HG03558 (cell line): Measurements from ENCODE around the gene CREG1.
A peak's percentile ranks its signal among the peaks of the same experiment; 100 is the strongest.
"Not testable (repeated sequence)": the region's sequence is repeated elsewhere in the genome, so short reads cannot be mapped to it uniquely, and the experiment has no call there.

Experiments used
- ATAC-seq: cut with Tn5 transposase; IDR thresholded peaks from one replicate; pipeline ENCODE4 v1.9.1; 2021; ENCODE audit warnings: moderate number of reproducible peaks; ENCODE audit not compliant: unreplicated experiment; ENCODE audit errors: extremely low read depth

CREG1 gene

DNA sequence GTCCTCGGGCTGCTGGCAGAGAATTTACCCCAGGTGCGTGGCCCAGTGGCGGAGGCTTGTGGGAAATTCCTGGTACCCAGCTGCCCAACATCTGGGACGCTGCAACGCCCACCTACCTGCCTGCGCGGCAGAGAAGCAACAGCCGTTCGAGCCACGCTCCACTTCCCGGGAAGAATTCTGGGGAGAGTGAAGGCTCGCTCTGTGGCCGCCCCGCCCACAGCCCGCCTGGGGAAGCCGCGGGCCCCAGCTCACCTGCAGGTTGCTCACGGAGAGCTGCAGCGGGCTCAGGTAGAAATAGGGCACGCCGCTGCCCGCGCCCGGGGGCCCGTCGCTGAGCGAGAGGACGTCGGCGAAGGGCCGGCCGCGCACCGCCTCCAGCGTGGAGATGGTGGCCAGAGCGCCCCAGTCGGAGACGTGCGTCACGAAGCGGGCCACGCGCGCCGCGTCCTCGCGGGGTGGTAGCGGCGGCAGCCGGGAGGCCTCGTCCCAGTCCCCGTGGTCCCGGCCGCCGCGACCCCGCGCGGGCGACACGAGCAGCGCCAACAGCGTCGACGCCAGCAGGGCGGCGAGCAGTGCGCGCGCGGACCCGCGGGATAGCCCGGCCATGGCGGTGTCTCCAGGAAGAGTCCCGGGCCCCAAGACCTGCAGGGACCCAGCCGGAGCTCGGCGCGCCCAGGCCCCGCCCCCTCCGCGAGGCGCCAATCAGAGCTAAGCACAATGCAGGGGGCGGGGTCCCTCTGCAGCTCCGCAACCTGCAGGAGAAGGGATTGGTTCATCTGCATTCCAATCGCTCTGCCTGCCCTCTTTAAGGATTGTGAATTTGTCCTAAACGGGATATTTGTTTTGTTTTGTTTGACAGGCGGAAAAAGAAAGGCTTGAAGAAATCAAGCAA is at the start of gene CREG1:
TSS of gene CREG1 (minus strand) at position 627 of the 892 bp plus-strand sequence.
- ATAC-seq = peak; percentile 94

DNA sequence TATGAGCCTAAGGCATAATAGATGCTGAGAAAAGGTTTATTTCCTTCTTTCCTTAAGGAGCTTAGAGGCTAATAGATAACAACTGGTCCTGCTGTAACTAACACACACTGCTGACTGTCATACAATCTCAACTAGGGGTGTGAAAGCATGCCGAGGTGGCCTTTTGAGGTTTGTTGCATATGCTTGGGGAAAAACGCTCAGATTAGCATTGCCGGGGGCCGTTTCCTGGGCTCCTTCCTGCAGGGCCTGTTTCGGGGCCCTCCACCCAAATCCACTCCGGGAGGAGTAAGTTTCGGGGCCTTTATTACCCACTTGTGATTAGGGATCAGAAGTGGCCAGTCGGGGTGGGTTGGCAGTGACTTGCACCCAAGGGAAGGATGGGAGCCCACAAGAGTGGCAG is 49.3 kb upstream of the CREG1 start:
- no peak for ATAC-seq

DNA sequence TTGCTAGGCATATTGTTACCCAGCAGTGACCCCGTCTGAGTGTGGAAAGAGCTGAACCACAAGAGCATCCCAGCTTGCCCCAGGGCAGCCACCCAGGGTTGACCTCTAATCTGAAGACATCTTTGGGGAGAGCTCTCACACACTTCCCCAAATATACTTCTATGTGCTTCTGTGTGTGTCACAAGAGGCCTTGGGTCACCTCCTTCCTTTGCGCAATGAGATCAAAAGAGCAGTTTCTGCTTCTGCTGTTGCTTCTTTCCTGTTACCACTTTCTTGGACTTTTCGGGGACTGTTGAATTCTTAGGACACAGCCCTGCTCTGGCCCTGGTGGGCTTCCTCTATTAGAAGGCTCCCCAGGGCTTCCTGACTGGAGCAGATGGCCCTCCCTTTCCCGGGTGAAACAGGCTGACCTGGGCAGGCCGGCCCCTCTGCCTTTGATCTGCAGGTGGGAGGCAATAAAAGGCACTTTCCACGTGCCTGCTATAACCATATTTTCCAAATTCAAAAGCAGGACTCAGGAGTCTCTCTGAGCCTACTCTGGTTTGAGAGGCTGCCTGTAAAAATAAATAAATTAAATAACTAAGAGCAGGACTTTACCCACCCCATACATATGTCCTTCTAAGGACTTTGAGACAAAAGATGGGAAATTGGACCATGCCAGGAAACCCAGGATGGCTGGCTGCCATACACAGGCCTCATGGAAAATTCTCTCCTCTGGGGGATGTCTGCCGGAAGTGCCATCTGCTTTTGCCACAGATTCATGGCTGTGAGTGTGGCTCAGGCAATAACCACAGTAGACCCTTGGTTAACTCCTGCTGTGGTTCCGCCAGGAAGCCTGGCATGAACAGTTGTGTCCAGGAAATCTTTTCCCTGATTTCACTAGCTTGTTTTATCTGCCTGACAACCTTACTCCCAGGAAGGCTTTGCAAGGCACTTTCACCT is 48.2 kb upstream of the CREG1 start:
- ATAC-seq = no peak

DNA sequence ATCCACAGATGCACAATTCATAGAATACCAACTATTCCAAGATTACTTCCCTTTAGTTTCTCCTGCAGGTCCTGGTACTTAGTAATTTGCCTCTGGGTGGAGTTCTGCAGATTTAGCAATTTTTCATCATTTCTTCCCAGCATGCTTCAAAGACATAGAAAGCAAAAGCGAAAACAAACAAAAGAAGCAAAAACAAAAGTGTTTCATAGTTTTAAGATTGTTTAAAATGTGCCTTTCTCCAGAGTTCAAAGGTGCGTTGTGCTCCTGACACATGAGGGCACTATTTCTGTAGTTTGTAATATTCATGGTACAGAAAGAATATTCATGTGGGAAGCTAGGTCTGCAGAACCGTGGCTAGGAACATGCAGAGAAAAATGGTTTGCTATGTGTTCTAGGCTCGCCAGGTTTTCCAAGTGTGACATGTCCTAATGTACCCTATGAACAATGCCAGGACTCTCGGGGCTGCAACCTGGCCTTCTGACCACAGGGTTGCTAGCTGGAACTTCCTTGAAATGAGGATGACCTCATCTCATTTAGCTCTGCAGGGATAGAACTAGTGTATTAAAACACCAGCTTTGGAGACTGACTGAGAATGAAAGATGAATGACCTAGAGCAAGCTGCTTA is 46.5 kb upstream of the CREG1 start:
- ATAC-seq = peak; percentile 68

DNA sequence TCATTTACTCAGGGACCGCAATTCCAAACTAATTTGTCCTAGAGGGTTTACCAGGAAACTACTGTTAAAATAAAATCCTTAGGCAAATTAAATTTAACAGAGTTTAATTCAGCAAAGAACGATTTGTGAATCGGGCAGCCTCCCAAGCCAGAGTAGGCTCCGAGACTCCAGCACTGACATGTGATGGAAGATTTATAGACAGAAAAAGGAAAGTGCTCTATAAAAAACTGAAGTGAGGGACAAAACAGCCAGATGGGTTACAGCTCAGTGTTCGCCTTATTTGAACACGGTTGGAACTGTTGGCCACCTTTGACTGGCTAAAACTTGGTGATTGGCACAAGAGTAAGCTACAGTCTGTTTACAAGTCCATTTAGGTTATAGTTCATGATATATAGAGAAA is 41.3 kb upstream of the CREG1 start:
- ATAC-seq = no peak

DNA sequence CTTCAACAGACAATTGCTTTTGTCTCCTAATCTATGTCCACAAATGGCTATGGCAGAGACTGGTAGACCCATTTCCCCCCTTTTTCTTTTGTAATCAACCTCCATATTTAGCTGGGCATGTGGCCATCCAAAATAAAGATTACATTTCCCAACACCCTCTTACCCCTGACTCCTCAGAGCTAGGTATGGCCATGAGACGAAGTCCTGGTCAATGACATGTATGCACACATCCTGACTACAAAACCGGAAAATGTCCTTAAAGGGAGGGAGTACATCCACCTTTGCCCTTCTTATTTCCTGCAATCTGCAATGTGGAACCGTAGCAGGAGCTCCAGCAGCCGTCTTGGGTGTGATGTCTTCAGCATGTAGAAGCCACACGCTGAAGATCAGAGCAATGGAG is 40.3 kb upstream of the CREG1 start:
- no peak for ATAC-seq

DNA sequence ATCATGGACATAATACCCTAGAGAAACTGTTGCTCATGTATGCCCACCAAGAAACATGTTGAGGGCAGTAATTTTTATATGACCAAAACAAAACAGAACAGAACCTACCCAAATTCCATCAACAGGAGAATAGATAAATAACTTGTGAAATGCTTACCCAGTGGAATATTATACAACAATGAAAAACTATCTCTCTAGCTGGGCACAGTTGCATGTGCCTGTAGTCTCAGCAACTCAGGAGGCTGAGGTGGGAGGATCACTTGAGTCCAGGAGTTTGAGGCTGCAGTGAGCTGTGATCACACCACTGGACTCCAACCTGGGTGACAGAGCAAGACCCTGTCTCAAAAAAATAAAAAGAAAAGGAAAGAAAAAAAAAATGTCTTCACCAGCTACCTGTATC is 38.9 kb upstream of the CREG1 start:
- no peak for ATAC-seq

DNA sequence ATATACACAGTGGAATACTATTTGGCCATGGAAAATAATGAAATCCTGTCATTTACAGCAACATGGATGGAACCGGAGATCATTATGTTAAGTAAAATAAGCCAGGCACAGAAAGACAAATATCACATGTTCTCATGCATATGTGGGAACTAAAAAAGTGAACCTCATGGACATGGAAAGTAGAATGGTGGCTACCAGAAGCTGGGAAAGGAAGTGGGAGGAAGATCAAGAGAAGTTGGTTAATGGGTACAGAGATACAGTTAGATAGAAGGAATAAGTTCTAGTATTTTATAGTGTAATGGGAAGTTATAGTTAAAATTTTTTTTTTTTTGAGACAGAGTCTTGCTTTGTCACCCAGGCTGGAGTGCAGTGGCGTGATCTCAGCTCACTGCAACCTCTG is 34.8 kb upstream of the CREG1 start:
- no peak for ATAC-seq

DNA sequence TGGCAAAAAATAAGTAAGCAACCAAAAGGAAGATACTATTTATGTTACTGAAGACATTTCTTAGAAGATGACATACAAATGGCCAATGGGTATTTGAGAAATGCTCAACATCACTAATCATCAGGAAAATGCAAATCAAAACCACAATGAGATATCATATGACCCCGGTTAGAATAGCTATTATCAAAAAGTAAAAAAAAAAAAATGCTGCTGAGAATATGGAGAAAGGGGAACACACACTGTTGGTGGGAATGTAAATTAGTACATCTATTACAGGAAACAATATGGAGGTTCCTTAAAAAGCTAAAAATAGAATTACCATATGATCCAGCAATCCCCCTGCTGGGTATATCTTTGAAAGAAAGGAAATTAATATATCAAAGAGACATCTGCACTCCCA is 34.3 kb upstream of the CREG1 start:
- ATAC-seq = no peak

DNA sequence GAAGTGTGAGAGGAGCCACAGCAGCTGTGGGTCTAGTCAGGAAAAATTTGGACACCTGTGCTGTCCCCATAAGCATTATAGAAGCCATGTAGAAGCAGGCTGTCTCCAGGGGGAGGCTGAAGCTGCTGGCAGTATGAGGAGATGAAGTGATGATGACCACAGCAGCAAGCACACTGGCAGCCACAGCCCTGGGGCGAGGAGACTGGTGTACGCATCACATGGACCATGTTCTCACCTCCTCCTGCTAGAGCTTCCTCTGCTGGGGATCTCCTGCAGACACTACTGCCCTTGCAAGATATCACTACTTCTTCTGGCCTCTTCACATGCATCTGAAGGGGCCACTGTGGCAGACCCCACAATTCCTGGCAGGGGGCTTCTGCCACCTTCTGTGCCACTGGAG is 33.8 kb upstream of the CREG1 start:
- no peak for ATAC-seq

DNA sequence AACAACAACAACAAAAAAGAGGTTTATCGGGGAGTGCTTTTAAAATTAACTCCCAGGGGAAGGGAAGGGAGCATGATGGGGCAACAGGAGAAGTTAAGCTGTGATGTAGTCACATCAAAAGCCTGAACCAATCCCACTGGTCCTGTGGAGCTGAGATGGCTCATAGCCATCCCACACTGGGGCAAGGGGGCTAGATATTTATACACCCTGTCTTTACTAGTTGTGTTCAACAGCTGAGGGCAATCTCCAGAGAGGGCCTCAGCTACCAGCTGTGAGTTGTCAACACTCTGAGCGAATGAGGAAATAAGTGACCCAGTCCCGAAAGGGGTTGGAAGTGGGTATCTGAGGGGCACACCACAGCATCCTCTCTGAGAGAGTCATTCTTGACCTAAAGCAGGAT is 31.0 kb upstream of the CREG1 start:
- ATAC-seq = no peak

DNA sequence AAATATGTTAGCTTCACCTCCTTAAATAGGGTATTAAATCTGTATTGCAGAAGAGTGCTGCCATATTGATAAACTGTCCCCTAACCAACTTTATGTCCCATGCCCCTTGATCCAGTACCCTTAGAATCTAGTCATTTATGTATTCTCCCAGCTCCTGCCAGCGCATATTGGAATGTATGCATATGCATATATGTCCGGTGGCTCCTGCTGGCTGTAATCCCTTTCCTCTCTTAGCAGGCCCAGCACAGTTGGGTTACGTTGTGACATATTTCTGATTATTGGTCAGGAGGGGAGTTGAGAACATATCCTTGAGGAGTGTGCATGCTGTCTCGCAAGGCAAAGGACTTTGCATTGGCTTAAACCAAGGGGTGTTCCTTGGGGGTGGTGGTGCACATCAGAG is 29.2 kb upstream of the CREG1 start:
- ATAC-seq = no peak

DNA sequence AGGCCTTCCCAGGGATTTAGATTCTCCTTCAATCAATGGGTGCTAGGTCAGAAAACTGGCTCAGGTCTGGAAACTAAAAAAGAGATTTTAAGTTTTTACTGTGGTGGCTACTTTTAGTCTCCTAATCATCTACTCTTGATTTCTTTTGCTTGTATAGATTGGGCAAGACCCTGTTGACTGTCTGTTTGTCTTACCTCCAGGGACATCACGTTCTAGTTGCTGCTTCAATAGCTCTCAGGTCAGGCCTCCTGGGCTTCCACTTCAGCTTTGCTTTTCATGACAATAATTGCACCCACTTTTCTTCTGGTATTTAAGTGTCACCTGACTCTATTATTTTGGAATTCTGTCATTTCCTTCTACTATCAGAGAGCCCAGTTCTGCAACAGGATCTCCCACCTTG is 28.5 kb upstream of the CREG1 start:
- ATAC-seq = no peak

DNA sequence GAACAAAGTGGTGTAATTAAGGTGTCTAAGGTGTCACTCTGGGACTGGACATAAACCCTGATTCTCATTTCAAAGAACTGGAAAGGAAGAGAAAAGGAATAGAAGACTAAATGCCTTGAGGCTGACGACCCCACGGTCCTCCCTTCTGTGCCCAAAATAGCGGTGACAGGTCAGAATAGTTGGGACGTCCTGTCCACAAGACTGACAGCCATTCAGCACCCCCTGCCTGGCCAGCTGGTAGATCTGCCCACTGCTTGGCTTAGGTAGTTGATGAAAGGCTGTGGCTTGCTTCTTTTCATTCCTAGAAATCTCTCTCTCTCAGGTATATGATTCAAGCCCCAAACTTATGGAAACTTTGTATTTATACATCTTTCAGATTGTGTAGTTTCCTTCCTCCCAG is 26.4 kb upstream of the CREG1 start:
- no peak for ATAC-seq

DNA sequence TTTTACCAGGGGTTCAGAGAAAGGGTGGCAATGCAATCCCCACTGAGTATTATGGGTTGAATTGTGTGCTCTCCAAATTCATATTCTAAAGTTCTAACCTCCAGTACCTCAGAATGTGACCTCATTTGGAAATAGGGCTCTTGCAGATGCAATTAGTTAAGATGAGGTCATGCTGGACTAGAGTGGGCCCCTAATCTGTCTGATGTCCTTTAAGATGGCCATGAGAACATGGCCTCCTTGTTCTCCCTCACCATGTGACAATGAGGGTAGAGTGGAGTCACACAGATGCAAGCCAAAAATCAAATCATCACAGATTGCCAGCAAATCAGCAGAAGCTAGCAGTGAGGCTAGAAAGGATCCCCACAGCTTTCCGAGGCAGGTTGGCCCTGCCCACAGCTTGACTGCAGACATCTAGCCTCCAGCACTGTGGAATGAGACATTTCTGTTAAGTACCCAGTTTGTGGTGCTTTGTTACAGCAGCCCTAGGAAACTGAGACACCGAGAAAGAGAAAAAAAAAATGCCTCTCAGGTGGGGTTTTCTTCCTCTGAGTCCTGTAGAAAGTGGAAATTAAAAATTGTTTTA is 25.5 kb upstream of the CREG1 start:
- ATAC-seq = no peak

DNA sequence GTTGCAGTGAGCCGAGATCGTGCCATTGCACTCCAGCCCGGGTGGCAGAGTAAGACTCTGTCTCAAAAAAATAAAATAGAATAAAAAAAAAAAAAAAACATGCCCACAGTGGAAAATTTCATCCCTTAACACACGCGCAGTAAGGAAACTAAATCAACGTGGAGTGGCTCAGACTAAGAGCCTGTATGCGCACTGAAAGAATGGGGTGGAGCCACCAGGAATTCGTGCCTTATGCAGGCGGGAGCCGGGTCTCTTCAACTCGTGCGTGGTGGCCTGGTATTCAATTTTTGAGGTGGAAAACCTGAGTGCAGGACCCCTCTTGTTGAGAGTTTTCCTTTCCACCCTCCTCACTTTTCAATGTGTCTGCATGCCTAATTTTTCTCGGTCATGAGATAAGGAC is 22.1 kb upstream of the CREG1 start:
- no peak for ATAC-seq

DNA sequence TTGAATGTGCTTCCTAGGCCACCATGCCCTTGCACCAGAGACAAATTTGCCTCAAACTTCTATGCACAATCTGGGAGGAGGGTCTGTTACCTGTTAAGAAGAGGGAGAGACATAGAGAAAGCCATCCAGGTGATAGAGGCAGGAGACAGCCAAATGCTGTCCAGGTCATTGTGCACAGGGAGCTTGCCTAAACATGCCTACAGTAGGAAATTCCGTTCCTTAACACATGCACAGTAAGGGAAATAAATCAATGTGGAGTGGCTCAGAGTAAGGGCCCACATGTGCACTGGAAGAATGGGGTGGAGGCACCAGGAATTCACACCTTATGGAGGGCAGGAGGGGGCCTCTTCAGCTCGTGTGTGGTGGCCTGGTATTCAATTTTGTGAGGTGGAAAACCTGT is 19.5 kb upstream of the CREG1 start:
- no peak for ATAC-seq

DNA sequence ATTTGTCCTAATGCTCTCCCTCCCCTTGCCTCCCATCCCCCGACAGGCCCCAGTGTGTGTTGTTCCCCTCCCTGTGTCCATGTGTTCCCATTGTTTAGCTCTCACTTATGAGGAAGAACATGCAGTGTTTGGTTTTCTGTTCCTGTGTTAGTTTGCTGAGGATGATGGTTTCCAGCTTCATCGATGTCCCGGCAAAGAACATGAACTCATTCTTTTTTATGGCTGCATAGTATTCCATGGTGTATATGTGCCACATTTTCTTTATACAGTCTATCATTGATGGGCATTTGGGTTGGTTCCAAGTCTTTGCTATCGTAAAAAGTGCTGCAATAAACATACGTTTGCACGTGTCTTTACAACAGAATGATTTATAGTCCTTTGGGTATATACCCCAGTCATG is 17.1 kb upstream of the CREG1 start:
- not testable (repeated sequence) for ATAC-seq

DNA sequence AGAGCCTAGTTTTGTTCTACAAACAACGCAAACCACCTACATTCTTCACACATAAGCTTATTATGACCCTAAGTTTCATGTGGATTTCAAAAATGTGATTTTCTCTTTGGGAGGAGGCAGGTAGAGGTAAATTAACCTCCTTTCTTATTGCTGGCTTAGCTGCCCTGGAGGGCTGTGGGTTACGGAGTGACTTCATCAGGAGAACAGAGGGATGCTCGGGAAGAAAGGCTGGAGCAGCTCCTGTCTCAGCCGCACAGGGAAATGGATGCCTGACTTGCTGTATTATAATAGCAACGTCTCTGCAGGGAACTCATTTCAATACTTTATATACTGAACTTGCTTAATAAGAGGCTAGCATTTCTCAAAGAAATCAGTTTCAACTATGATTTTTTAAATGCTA is 14.1 kb upstream of the CREG1 start:
- ATAC-seq = no peak

DNA sequence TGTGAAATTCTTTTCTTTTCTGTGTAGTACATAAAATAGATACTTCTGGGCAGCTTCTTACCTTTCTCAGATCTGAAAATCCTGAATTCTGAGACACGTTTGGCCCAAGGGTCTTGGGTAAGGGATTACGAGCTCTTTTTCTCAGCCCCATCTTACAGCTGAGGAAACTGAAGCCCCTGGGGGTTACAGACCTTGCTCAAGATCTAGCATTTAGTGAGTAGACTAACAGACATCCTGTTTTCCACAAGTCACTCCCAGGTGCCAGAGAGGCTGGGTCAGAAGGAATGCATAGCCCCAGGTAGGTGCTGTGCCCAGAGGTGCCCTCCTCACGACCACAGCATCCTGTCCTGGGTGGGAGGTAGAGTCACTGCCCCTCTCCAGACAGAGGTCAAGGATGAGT is 13.2 kb upstream of the CREG1 start:
- no peak for ATAC-seq

DNA sequence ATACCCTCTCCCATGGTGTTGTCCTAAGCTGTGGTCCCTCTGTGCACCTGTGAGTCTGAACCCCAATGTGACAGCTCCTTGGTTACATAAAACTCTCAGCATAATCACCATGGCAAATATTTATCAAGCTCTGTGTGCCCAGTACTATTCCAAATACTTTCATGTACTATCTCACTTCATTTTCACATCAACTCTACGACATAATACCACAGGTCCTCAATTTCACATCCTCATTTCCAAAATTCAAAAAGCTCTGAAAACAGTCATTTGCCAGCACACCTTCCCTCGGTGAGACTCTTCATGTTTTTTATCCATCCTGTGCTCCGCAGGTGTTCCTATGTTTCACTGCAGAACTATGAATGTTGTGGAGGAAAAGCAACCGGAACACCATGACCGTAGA is 12.4 kb upstream of the CREG1 start:
- ATAC-seq = no peak
